DMS 273 (cell line): Measurements from ENCODE around the gene SLC1A7.

Experiments used
- DNase-seq: peaks from one replicate; lab custom pipeline; 2025; ENCODE audit not compliant: unreplicated experiment; lab: John Stamatoyannopoulos, UW

Gene SLC1A7

GRCh38 chr1:53062708-53063591, 79.5 kb downstream of the SLC1A7 start:
- no peak for DNase-seq

GRCh38 chr1:53061859-53062707, 80.4 kb downstream of the SLC1A7 start, which contains the start of gene PODN:
PODN (plus strand) TSS chr1:53062213; CDS start chr1:53069856, 7,643 bp downstream.
- DNase-seq, result peak; percentile 66

- no peak for DNase-seq
Measured at GRCh38 chr1:53061123-53061858, 81.1 kb downstream of the SLC1A7 start.

GRCh38 chr1:53060579-53060978, 81.9 kb downstream of the SLC1A7 start:
- no peak for DNase-seq

- peak; percentile 76 for DNase-seq
Measured at GRCh38 chr1:53057127-53057526, 85.3 kb downstream of the SLC1A7 start.

GRCh38 chr1:53051676-53052075, 90.8 kb downstream of the SLC1A7 start:
- peak; percentile 55 for DNase-seq

GRCh38 chr1:53050310-53050709, 92.1 kb downstream of the SLC1A7 start:
- DNase-seq, result no peak

GRCh38 chr1:53049574-53049967, 92.9 kb downstream of the SLC1A7 start:
- DNase-seq, result no peak

- DNase-seq, result no peak
Measured at GRCh38 chr1:53048960-53049573, 93.4 kb downstream of the SLC1A7 start.

- no peak for DNase-seq
Measured at GRCh38 chr1:53047737-53048736, 94.4 kb downstream of the SLC1A7 start.

GRCh38 chr1:53046930-53047329, 95.5 kb downstream of the SLC1A7 start:
- DNase-seq, result peak; percentile 19

GRCh38 chr1:53044926-53045325, 97.5 kb downstream of the SLC1A7 start:
- no peak for DNase-seq

- no peak for DNase-seq
Measured at GRCh38 chr1:53043271-53043670, 99.2 kb downstream of the SLC1A7 start.

GRCh38 chr1:53038566-53038965, 103.9 kb downstream of the SLC1A7 start:
- DNase-seq, result no peak
